BLaER1 (cell line): Measurements from ENCODE around the gene PITPNM3.

ENCODE experiments used
- H3K27ac ChIP-seq: shearing (Covaris generic); formaldehyde crosslinking; 2 replicates; pipeline ENCODE4 v1.8.1; 2022
- H3K27me3 ChIP-seq: shearing (Covaris generic); formaldehyde crosslinking; 2 replicates; pipeline ENCODE4 v1.8.1; 2022
- H3K36me3 ChIP-seq: shearing (Covaris generic); formaldehyde crosslinking; 2 replicates; pipeline ENCODE4 v1.8.1; 2022
- H3K4me1 ChIP-seq: shearing (Covaris generic); formaldehyde crosslinking; 2 replicates; pipeline ENCODE4 v1.8.1; 2022
- H3K4me2 ChIP-seq: shearing (Covaris generic); formaldehyde crosslinking; 2 replicates; pipeline ENCODE4 v1.8.1; 2022
- H3K4me3 ChIP-seq: shearing (Covaris generic); formaldehyde crosslinking; 2 replicates; pipeline ENCODE4 v1.8.1; 2022
- H3K9ac ChIP-seq: shearing (Covaris generic); formaldehyde crosslinking; 2 replicates; pipeline ENCODE4 v1.8.1; 2022
- H3K9me3 ChIP-seq: shearing (Covaris generic); formaldehyde crosslinking; 2 replicates; pipeline ENCODE4 v1.8.1; 2022
- H4K20me1 ChIP-seq: shearing (Covaris generic); formaldehyde crosslinking; 2 replicates; pipeline ENCODE4 v1.8.1; 2022
- Cebpa-rat ChIP-seq: shearing (Covaris generic); IDR thresholded peaks from 2 replicates; pipeline ENCODE4 v1.8.1; 2022

The PITPNM3 gene

DNA sequence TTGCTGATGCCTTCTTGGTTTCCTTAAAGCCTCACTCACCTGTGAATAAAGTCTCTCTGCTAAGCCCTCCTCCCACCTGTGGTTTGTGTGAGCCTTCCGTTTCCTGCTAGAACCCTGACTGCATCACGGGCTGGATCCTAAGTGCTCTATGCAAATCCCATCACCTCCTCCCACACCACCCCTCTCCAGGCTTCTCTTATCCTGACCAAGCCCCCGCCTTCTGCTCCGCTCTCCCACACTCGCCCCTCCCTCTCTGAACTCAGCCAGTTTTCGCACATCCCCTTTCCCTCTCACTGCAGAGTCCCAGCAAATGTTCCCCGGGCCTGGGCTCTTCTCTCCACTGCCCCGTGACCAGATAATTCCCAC lies 60.3 kb downstream of the PITPNM3 start:
- H3K9ac ChIP-seq: peak overlapping the region; percentile 80
- peak overlapping the region; percentile 94 for H3K4me2 ChIP-seq
- no peak for TF ChIP-seq Cebpa-rat
- H3K27me3 ChIP-seq: no peaks in the 10 kb centered on the region
- H4K20me1 ChIP-seq: no peaks in the 10 kb centered on the region
- peak overlapping the region; percentile 92 for H3K27ac ChIP-seq
- H3K4me3 ChIP-seq: peak overlapping the region; percentile 53
- H3K36me3 ChIP-seq: no peaks in the 10 kb centered on the region
- peaks cover 58% of the 10 kb centered on the region for H3K4me1 ChIP-seq
- no peaks in the 10 kb centered on the region for H3K9me3 ChIP-seq

GRCh38 chr17:6495450-6496115 lies 60.8 kb downstream of the PITPNM3 start:
- H3K27ac ChIP-seq: peak overlapping the region; percentile 92
- H3K4me2 ChIP-seq: peak overlapping the region; percentile 94
- H3K9ac ChIP-seq: peak overlapping the region; percentile 80; the same call in 1 of the 2 replicates
- H3K27me3 ChIP-seq: no peaks in the 10 kb centered on the region
- no peak for TF ChIP-seq Cebpa-rat
- H3K9me3 ChIP-seq: no peaks in the 10 kb centered on the region
- peaks cover 61% of the 10 kb centered on the region for H3K4me1 ChIP-seq
- no peaks in the 10 kb centered on the region for H3K36me3 ChIP-seq
- H4K20me1 ChIP-seq: no peaks in the 10 kb centered on the region
- H3K4me3 ChIP-seq: peak overlapping the region; percentile 53

GRCh38 chr17:6494239-6494941 lies 62.0 kb downstream of the PITPNM3 start:
- Histone ChIP-seq H4K20me1 (no peaks in the 10 kb centered on the region), H3K9me3 (no peaks in the 10 kb centered on the region), H3K4me2 (no peak overlapping the region; the same call in 1 of the 2 replicates), H3K4me3 (no peak overlapping the region), H3K36me3 (no peaks in the 10 kb centered on the region), H3K27me3 (no peaks in the 10 kb centered on the region), H3K4me1 (peaks cover 67% of the 10 kb centered on the region), H3K27ac (no peak overlapping the region), H3K9ac (no peak overlapping the region)
- no peak for TF ChIP-seq Cebpa-rat

- no peak for TF ChIP-seq Cebpa-rat
- Histone ChIP-seq H3K36me3 (no peaks in the 10 kb centered on the region), H3K9me3 (no peaks in the 10 kb centered on the region), H3K27me3 (no peaks in the 10 kb centered on the region), H3K27ac (no peak overlapping the region), H3K4me2 (no peak overlapping the region), H3K4me3 (no peak overlapping the region), H3K9ac (no peak overlapping the region), H4K20me1 (no peaks in the 10 kb centered on the region), H3K4me1 (peaks cover 65% of the 10 kb centered on the region)
Measured at GRCh38 chr17:6492892-6493674, 63.3 kb downstream of the PITPNM3 start.

GRCh38 chr17:6491071-6491700 lies 65.2 kb downstream of the PITPNM3 start:
- Histone ChIP-seq H3K4me3 (no peak overlapping the region), H3K9me3 (no peaks in the 10 kb centered on the region), H3K36me3 (no peaks in the 10 kb centered on the region), H3K4me1 (peaks cover 58% of the 10 kb centered on the region), H3K27ac (no peak overlapping the region), H3K27me3 (no peaks in the 10 kb centered on the region), H4K20me1 (no peaks in the 10 kb centered on the region), H3K4me2 (peak overlapping the region; percentile 39; the same call in 1 of the 2 replicates), H3K9ac (no peak overlapping the region)
- no peak for TF ChIP-seq Cebpa-rat

DNA sequence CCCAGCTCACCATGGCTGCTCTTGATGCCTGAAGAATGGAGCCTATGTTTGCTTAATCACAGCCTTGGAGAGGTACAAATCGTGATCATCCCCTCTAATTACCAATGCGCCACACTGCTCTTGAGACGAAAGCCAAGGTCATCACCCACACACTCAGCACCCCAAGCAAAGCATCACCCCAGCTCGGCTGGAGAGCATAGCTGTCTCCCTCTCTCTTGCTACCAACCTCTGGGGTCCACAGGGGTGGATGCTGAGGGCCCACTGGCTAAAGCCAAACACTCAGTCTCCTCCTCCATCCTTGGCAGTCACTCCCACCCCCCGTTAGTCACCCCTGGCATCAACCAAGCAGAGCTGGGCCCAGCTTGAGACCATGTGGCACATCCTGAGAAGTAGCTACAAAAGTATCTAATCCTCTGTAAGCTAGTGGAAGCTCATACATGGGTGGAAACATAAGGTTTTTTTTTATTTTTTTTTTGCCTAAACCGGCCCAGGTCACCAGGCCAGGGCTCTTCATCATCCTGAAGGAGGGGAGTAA lies 67.3 kb downstream of the PITPNM3 start:
- H3K4me3 ChIP-seq: no peak overlapping the region
- H3K27ac ChIP-seq: no peak overlapping the region
- no peaks in the 10 kb centered on the region for H3K27me3 ChIP-seq
- no peak overlapping the region for H3K9ac ChIP-seq
- no peak for TF ChIP-seq Cebpa-rat
- H3K4me1 ChIP-seq: peaks cover 38% of the 10 kb centered on the region
- H3K36me3 ChIP-seq: no peaks in the 10 kb centered on the region
- 0 out of 2 replicates have a peak overlapping the region, but pooled peaks have one; percentile 3 for H3K4me2 ChIP-seq
- no peaks in the 10 kb centered on the region for H4K20me1 ChIP-seq
- H3K9me3 ChIP-seq: no peaks in the 10 kb centered on the region

DNA sequence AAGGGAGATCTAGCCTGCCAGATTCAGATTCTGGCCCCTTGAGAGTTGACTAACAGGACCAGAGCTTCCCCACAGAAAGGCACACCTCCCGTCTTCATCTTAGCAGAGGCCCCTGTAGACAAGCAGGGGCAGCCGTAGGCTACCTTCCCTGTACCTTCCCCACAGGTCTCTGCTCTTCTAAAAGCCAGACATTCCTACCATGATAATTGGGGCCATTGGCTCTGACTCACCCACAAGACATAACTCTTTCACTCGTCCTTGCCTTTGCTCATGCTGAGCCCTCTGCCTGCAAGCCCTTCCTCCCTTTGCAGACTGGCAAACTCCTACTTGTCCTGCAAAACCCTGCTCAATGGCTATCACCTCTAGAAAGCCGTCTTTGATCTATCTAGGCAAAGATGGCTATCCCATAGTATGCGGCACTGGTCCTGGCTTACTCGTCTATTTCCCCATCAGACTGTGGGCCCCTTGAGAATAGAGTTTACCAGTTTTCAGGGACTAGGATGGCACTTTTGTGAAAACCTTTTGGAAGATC lies 68.3 kb downstream of the PITPNM3 start:
- Histone ChIP-seq H3K9me3 (no peaks in the 10 kb centered on the region), H3K36me3 (no peaks in the 10 kb centered on the region), H3K4me1 (peaks cover 38% of the 10 kb centered on the region), H3K9ac (no peak overlapping the region), H3K27ac (no peak overlapping the region), H3K27me3 (no peaks in the 10 kb centered on the region), H3K4me3 (no peak overlapping the region), H3K4me2 (peak overlapping the region; percentile 14; the same call in 1 of the 2 replicates), H4K20me1 (no peaks in the 10 kb centered on the region)
- no peak for TF ChIP-seq Cebpa-rat

DNA sequence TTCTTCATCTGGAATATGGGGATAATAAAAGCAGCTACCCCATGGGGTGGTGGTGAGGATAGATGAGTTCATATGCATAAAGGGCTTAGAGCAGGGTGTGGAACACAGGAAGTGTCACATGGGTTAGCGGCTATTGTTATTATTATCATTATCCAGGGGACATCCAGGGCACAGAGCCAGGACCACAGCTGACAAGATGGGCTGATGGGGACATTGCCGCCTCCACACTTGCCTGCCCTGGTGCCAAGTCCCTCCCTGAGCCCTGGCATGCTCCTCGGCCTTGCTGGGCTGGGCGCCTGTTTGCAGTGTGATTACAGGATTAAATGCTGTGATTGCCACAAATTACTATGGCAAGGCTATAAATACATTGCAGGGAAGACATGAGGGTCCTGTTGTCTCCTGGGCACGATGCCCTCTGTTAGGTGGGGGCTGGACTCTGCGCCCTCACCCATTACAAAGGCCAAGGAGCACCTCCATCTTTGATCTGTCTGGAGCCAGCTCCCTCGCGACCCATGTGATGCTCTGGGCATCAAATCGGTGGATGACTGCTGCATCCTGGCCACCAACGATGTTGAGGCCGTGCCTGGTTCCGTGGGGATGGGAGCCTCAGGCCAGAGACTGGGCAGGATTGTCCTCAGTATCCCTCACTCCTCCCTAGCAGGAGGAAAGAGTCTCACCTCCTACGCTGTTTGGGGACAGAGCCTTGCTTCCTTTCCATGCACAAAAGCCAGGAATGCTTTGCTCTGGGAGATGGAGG lies 68.9 kb downstream of the PITPNM3 start:
- no peak overlapping the region for H3K9ac ChIP-seq
- H3K36me3 ChIP-seq: no peaks in the 10 kb centered on the region
- no peak for TF ChIP-seq Cebpa-rat
- no peak overlapping the region for H3K4me3 ChIP-seq
- H3K4me1 ChIP-seq: peaks cover 38% of the 10 kb centered on the region
- H4K20me1 ChIP-seq: no peaks in the 10 kb centered on the region
- peak overlapping the region; percentile 14 for H3K4me2 ChIP-seq
- no peak overlapping the region for H3K27ac ChIP-seq
- no peaks in the 10 kb centered on the region for H3K9me3 ChIP-seq
- no peaks in the 10 kb centered on the region for H3K27me3 ChIP-seq
